GM18502 (cell line): ENCODE measurements around the gene ZFPL1.

Experiments used
- ATAC-seq: cut with Tn5 transposase; IDR thresholded peaks from one replicate; pipeline ENCODE4 v1.9.1; 2021; ENCODE audit warnings: mild to moderate bottlenecking; ENCODE audit not compliant: unreplicated experiment, poor library complexity

ZFPL1 gene

DNA sequence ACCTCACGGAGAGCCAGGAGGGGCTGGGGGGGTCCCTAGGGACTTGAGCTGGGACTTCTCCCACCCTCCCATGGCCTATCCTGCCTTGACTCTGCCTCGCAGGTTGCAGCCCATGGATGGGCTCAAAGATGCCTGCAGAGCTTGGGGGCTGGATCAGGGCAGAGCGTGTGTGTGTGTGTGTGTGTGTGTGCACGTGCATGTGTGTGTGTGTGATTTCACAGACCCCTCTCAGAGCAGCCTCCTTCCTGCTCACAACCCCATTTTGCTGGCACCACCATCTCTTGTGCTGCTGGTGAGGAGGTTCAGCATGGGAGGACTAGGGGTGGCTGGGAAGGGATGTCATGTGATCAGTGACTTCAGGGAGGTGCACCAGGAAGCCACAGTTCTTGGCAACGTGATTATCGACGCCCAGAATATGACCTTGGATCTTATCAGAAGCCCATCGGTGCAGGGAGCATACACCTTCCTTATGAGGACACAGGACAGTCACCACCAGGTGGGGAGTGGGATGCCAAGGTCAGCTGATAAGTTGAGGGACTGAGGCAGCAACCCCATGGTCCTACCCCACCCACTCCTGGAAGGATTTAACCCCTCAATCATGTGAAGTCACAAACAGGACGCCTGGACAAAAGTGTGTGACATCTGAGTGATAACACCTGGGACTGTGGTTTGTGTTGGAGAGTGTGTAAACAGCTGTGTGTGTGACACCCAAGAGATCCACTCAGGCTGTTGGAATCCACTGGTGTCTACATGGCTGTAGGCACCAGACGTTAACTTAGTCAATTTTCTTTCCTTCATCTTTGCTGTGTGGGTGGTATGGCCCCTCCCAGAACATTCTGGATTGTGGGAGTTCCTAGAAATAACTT, 23.8 kb upstream of the ZFPL1 start:
- ATAC-seq, result no peak

DNA sequence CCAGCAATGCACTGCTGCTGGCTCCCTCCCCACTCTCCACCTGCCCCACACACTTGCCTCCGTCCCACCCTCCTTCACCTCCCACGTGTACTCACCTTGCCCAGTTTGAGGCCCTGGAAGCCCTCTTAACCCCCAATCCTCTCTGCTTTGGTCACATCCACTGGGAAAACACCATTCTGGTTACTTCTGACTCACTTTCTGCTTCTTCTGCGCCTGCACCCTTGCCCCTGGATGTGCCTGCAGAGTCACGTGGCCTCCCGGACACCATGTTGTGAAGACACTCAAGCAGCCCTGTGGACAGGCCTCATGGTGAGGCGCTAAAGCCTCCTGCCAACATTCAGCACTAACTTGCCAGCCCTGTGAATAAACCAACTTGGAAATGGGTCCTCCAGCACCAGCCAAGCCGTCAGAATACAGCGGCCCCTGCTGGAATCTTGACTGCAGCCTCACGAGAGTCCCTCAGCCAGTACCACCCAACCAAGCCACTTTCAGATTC, 23.1 kb upstream of the ZFPL1 start:
- no peak for ATAC-seq

DNA sequence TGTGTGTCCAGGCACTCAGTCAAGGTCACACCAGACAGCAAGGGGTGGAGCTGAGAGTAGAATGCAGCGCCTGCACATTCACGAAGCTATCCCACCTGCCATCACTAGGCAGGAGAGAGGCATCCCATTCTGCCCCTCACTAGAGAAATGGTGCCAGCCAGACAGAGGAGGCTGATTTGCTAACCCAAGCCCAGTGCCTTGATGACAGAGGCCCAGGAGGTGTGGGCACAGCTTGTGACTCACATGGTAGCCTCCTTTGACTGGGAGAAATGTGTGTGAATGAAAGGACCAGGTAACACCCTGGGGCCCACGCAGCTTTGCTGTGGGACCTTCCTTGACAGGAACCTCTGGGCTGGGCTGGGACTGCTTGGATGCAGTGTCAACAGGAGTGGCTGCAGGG, 20.5 kb upstream of the ZFPL1 start:
- no peak for ATAC-seq

DNA sequence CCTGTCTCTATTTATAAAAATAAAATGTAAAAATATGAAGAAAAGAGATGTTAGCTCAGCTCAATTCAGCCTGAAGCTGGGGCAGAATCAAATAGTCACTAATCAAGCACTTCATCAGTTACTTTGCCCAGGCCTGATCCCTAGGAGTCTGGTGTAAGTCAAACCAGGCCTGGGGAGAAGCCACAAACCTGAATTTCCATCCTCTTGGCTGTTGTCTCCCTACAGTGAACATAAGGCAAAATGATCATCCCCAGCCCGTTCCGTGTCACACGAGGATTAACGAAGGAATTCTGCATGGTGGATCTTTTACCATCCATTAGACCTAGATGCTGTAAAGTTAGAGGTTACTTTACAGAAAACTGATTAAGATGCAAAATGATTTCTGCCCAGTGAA, 19.2 kb upstream of the ZFPL1 start:
- no peak for ATAC-seq

DNA sequence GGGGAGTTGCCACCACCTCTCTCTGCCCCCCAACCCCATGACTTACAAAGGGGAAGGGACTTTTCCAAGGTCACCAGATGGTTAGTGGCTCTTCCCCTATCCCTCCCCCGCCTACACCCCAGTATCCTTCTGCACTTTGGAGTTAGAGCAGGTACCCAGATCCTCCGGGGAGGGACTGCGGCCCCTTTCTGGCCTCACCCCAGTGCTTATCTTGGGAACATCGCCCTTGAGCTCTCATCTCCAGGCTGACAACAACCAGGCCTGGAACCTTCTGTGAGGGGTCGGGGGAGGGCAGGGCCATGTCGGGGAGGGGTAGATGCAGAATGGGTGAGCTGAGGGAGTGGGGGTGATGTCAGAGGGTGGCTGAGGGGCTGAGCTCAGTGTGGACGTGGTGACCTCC, 18.2 kb upstream of the ZFPL1 start:
- no peak for ATAC-seq

DNA sequence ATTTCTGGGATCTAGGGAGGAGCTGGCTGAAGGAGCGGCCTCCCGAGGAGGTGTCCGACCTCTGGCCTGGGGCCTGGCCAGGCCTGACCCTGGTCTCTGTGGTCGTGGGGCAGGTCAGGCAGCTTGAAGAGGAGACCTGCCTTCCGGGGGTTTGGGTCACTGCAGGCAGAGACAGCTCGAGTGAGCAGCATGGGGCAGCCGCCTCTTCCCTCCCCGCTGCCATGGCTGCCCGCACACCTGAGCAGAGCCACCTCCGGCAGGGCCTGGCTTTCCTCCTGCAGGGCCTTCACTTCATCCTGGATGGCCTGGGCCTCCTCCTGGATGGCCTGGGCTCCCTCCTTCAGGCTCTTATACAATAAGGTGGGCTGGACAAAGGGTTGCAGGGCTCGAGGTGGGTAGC, 17.7 kb upstream of the ZFPL1 start:
- ATAC-seq, result no peak

DNA sequence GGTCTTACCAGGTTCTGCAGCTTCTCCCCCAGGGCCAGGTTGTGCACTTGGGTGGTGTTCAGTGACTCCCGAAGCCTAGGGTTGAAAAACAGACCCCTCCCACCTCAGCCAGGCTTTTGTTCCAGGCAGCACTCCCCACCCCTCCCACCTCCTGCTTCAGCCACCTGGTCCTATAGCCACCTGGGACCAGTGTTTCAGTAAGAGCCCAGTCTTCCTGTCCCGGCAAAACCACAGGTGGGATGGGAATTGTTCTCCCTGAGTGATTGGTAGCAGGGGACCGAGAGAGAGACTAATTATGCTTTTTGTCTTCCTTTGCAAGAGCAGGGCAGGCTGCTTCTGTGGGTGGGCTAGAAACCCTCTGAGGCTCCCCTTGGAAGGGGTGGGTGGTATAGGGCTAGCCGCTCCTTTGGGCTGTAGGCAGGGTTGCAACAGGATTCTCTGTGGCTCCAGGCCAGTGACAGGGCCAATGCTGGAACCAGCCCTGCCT, 17.2 kb upstream of the ZFPL1 start:
- ATAC-seq, result no peak

DNA sequence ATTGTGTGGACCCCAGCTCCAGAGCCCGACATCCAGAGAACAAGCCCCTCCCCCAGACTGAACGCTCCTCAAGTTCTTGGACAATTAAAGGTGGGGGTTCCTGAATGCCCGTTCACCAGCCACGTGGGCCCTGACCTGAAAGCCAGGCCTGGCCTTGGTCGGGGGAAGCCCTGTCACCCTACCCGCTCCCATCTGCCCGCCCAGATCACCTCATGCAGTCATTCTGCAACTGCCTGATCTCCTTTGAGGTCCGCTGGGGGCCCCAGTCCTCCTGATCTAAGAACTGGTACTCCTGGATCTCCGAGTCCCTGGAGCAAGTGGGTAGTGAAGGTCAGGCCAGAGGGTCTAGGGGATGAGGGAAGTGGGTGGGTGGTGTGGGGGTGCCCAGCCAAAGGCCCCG, 16.6 kb upstream of the ZFPL1 start:
- ATAC-seq, result no peak

DNA sequence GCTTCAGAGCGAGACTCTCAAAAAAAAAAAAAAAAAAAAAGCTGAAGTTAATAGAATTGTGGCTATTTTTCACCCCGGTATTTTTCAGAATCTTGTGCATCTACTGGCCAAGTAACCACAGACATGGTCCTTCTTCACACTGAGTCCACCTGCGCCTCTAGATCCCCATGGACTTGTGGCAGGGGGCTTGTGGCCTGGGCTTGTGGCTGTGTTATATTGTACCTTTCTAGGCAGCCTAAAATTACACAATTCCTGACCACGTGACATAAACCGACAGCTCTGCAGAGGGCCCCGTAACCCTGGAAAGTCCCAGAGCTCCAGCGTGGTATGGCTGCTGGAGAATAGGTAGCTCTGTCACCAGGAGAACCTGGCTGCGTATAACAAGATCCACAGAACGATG, 14.8 kb upstream of the ZFPL1 start:
- ATAC-seq, result no peak

DNA sequence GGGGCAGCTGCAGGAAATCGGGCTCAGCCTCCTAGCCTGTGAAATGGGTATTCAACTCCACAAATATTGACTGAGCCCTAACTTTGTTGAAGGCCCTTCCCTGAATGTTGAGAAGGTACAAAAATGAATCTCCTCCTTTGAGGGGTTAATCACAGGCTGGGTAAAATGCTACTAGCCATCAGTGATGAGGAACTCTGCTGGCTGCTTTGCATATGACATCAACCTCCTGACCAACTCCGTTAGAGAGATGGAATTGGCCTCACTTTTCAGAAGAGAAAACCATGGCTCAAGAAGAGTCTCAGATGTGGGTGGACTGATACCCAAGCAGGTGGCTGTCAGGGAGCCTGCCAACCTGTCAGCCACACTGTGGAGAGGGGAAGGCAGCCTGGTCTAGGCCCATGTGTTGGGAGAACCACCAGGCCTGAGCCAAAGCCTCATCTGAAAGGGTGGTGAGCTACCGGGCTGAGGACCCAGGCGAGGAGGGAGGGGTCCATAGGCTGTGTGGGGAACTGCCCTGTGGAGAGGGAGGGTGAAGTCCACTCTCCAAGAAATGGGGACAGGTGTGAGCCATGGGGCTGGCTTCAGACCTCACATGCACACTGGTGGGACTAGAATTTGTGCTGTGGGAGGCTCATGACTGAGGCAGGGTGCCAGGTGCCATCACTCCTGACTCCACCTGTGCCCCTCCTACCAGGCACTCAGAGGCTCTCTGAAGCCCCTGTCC, 12.0 kb upstream of the ZFPL1 start:
- ATAC-seq, result no peak

DNA sequence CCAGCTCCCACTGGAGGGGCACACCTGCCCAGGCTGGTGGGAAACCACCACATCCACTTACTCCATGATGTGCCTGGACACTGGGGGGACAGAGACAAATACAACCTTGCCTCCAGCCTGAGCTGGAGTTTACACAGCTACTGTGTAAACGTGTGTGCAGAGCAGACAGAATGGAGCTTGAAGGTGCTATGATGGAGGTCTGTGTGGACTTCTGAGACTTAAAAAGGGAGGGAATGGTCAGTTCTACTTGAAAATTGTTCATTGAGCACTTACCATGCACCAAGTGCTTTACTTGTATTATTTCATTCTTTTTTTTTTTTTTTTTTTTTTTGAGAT, 11.4 kb upstream of the ZFPL1 start:
- ATAC-seq, result no peak

DNA sequence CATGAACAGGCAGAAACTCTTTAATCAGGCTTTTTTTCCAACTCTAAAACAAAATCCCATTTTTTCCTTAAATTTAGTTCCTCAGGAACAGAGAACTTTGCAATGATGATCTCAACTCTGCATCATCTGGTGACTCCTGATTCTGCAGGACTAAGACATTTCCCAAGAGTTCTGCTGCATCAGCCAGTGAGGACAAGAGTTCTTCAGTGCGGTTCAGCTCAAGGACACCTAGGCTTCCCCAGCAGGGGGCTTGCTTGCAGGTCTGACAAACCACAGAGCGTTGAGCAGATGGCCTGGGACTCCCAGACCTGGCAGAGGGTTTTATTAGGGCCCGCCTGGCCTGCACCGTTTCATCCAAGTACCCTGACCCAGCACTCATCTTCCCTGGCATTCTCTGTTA, 6.6 kb upstream of the ZFPL1 start:
- no peak for ATAC-seq

DNA sequence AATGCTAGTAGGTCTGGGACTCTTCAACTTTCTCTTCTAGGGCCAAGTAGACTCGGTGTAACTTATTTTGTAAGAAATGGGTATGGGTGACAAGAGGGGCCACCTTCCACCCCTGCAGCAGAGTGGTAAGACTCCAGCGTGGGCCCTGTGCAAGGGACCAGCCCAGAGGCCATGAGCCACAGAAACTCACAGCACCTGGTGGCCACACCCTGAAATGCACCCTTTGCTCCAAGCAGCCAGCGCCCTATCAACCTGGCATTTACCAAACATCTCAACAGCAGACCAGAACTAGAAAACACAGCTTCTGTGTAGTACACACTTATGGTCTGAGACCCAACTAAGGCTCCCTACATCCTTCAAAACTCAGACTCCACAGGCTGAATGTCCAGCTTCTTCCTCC, 5.9 kb upstream of the ZFPL1 start:
- ATAC-seq, result no peak

DNA sequence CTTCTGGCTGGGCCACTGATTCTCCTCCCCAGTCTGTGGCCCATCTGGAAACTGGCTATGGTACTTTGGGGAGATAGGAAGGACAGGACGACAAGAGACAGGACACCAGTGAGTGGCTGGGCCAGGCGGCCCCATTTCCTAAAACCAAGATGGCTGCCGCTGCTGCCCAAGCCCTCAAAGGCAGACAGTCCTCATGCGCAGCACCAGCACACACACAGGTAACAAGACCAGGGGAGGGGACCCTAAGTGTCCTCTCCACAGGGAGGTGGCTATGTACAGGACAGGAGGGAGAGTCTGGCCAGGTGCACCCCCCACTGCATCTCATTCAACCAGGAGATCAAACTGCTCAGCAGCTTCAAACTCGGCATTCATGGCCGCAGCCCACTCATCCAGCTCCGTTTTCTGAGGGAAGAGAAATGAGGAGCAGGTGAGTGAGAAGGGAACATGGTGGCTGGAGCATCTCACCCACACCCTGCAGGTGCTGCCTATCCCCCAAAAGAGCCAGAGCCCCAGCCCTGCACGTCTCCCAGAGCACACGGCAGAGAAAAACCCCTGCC, 5.2 kb upstream of the ZFPL1 start:
- no peak for ATAC-seq

DNA sequence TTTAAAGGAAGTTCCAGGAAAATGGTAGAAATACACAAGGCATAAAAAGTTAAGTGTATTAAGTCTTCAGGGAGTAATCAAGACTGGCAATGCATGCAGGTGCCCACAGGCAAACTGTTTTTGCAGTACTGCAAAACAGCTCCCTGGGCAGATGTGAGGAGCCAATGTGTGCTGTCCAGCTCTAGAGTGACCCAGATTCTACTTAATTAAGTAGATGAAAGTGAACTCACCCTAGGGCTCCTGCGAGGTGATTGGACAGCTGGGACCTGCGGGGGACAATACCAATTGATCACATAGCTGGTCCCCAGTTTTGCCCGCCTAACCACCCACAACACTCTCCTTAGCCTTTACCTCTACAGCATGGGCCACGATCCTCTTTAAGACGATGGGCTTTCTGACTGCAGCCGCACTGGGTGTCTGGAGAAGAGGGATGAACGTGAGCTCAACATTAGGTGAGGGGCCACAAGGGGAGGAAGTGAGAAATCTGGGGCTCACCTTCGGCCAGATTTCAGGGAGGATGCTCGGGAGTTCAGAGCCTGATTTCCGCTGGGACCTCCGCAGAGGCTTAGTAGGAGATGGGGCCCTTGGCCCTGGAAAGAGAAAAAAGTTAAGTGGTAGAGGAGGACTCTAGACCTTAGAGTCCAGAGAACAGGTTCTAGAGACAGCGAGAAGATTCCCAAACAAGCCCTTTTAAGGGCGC, 738 bp upstream of the ZFPL1 start:
- ATAC-seq, result peak; percentile 3

DNA sequence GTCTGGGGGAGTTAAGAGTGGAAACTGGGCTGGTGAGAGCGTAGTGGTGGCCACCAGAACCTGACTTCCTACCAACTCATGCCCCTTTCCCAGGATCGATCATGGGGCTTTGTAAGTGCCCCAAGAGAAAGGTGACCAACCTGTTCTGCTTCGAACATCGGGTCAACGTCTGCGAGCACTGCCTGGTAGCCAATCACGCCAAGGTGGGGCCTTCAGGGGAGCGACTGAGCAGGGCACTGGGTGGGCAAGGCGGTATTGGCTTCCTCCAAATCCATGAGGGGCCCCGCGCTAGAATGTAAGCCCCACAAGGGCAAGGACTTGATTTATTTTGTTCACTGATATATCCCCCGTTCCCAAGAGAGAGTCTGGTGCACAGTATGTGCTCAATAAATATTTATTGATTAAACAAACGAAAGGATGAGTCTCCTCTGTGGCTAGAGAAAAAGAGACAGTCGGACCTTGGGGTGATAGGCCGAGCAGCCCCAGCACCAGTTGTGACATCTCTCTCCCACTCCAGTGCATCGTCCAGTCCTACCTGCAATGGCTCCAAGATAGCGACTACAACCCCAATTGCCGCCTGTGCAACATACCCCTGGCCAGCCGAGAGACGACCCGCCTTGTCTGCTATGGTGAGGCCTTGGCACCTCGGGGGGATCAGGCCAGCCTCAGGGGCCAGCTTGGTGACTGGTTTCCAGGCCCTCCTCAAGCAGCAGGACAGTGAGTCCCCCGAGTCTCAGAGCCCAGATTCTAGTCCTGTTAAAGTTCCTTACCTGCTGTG, 765 bp downstream of the ZFPL1 start:
- peak; percentile 20 for ATAC-seq

DNA sequence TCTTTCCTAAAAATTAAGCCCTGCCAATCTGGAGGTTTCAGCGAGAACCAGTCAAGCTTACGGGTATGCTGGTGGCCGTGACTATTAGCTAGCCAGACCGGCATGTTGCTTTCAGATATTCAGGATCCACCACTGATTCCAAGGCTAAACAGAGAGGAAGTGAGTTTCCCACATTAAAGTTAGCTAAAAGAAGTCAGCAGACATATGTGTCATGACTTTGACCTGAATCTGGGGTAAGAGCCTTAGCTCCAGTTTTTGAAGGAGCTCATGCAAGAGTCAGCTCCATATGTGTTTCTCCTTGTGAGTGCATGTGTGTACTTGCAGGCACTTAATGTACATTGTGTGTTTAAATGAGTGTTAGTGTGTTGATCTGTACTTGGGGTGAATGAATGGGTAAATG, 1.4 kb downstream of the ZFPL1 start:
- no peak for ATAC-seq

DNA sequence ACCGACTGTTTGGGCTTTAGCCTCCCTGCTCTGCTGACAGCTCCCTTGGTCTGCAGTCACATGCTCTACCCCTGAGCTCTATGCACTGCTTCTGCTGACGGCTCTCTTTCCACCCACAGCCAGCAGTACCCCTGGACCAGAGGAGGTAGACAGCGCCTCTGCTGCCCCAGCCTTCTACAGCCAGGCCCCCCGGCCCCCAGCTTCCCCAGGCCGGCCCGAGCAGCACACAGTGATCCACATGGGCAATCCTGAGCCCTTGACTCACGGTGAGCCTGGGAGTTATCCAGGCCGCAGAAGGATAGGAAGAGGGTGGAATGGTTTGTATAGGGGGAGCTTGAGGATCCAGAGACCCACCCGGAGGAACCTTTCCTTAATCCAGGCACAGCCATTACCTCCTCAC, 2.8 kb downstream of the ZFPL1 start:
- ATAC-seq, result no peak

DNA sequence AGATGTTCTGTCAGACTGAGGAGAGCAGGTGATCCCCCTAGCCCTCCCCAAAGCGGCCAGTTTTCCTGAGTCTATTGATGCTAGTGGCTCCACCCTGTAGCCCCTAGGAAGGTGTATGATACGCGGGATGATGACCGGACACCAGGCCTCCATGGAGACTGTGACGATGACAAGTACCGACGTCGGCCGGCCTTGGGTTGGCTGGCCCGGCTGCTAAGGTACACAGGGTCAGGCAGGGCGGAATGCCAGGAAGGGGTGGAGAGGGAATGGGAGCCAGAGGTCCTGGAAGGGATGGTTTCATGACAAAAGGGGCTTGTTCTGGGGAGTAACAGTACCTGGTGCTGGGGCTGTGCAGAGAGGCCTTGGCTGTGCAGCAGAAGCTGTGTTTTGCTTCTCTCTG, 3.2 kb downstream of the ZFPL1 start:
- ATAC-seq, result no peak

DNA sequence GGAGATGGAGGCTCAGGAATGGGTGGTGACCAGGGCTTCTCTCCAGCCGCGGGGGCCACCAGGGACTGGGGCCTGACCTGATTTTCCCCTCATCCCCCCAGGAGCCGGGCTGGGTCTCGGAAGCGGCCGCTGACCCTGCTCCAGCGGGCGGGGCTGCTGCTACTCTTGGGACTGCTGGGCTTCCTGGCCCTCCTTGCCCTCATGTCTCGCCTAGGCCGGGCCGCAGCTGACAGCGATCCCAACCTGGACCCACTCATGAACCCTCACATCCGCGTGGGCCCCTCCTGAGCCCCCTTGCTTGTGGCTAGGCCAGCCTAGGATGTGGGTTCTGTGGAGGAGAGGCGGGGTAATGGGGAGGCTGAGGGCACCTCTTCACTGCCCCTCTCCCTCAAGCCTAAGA, 3.8 kb downstream of the ZFPL1 start:
- no peak for ATAC-seq
